ENCODE measurements around the gene COBLL1.

- TF ChIP-seq CTCF (IDR thresholded peaks at IDR 0.05) (no peak), POLR2AphosphoS5 (IDR thresholded peaks at IDR 0.05) (no peak), POLR2A (IDR thresholded peaks at IDR 0.05) (no peak)
Measured at GRCh38 chr2:164877927-164878326, 36.3 kb upstream of the COBLL1 start.
